ENCODE results near the gene SUPT6H.

SUPT6H gene

DNA sequence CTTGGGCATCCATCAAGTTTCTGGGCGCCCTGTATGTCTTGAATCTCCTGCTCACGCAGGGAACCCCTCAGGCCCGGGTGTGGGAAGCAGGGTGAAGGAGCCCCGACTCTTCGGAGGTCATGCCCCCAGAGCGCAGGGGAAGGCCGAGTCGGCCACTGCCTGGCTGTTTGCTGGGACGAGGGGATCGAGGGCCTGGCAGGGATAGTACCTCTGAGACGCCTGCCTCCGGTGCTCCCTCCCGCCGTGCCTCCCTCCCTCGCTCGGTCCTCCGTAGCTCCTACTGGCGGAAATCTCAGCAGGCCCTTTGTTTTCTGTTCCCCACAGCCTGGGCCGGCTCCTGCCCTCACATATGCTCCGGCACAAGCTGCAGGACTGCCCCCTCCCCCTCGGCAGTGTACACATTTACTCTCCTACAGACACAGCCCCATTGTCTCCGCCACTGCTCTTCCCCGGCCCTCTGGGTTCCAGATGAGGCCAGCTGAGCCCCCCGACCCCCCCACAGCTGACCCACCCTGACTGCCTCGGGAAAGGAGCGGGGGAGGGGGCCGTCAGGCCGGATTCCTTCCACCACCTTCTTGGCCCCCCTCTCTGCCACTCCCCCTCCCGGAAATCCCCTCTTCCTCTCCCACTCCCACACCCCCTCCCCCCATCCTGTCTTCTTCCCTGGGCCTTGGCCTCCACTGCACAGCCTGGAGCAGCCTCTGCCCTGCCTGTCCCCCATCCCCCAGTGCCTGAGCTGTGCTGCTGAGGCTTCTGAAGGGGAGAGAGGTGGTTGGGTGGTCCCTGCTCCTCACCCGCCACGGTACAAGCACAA lies 83.2 kb downstream of the SUPT6H start:
- H3K4me3 ChIP-seq (ENCODE audit: low read depth, low read length), result peak overlapping the region; percentile 89
- TF ChIP-seq CTCF (IDR thresholded peaks at IDR 0.05; ENCODE audit: control insufficient read depth, extremely low read depth, insufficient read depth), result no peak
- no peak for DNase-seq (ENCODE audit: low read depth)

DNA sequence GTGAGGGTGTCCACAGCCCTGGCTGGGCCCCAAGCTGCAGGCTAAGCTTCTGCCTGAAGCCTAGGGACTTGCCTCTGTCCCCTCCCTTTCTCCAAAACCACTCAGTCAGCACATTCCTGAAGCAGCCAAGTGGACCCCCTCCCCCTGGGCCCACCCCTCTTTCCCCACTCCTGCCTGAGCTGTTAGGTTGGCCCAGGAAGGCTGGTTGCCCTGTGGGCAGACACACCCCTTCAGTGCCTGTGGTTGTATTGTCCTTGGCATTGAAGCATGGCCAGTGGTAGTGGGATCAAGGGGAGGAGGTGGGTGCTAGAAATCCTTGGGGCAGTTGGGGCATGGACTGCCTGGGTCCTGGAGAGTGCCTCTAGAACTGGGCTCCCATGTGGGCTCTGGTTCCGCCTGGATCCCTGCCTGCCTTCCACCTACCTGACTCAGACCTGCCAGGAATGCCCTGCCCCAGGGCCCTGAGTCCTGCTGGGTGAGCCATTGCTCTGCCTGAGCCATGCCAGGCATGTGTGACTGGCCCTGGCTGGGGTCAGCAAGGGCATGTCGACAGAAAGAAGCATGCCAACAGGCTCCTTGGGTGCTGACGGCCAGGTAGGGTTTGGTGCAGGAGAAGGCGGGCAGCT lies 83.9 kb downstream of the SUPT6H start:
- DNase-seq (ENCODE audit: low read depth), result no peak
- TF ChIP-seq CTCF (IDR thresholded peaks at IDR 0.05; ENCODE audit: control insufficient read depth, extremely low read depth, insufficient read depth), result no peak
- peak overlapping the region; percentile 89 for H3K4me3 ChIP-seq (ENCODE audit: low read depth, low read length)

DNA sequence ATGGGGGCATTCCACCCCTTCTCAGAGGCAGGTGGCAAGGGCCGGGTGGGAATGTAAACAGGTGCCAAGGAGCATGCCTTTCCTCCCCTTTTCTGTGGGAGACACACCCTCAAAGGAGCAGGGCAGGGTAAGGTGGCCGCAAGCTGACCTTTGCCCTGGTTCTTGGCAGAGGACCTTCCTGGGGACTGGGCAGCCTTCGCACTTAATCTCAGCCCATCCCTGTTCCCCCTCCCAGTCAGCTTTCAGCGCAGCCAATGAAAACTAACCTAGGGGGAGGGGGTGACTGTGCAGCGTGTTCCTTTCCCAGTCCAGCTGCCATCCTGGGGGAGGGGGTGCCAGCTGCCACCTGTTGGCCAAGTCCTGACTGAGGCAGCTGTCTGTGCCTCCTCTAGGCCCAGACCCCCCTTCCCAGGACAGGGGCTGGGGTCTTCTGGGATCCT lies 84.6 kb downstream of the SUPT6H start:
- peak; percentile 91 for DNase-seq (ENCODE audit: low read depth)
- no peak for TF ChIP-seq CTCF (IDR thresholded peaks at IDR 0.05; ENCODE audit: control insufficient read depth, extremely low read depth, insufficient read depth)
- peak overlapping the region; percentile 89 for H3K4me3 ChIP-seq (ENCODE audit: low read depth, low read length)

DNA sequence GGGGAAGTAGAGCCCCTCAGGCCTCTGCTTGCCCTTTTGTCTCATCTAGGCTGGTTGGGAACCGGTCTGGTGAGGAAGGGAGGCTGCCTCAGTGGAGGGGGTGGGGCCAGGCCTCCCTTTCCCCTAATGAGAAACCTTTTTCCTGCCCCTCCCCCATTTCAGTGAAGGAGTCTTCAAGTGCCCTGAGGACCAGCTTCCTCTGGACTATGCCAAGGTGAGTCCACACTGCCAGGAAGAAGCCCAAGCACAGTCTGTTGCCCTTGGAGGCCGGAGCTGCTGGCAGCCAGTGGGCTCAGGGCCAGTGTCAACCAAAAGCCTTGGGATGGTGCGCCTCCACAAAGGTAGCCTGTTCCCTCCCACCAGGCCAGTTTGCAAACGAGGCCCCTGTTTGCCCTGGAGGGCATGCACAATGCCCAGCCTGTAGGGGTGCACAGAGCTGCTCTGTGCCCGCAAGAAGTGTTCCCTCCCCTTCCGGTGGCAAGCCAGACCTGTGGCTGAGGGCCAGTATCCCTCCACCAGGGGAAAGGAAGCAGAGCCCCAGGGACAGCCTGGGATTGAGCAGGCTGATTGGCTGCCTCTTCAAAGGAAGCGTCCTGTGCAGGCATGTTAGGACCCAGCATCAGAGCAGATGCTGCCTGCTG lies 85.2 kb downstream of the SUPT6H start:
- DNase-seq (ENCODE audit: low read depth), result peak; percentile 98
- TF ChIP-seq CTCF (IDR thresholded peaks at IDR 0.05; ENCODE audit: control insufficient read depth, extremely low read depth, insufficient read depth), result no peak
- H3K4me3 ChIP-seq (ENCODE audit: low read depth, low read length), result peak overlapping the region; percentile 89

DNA sequence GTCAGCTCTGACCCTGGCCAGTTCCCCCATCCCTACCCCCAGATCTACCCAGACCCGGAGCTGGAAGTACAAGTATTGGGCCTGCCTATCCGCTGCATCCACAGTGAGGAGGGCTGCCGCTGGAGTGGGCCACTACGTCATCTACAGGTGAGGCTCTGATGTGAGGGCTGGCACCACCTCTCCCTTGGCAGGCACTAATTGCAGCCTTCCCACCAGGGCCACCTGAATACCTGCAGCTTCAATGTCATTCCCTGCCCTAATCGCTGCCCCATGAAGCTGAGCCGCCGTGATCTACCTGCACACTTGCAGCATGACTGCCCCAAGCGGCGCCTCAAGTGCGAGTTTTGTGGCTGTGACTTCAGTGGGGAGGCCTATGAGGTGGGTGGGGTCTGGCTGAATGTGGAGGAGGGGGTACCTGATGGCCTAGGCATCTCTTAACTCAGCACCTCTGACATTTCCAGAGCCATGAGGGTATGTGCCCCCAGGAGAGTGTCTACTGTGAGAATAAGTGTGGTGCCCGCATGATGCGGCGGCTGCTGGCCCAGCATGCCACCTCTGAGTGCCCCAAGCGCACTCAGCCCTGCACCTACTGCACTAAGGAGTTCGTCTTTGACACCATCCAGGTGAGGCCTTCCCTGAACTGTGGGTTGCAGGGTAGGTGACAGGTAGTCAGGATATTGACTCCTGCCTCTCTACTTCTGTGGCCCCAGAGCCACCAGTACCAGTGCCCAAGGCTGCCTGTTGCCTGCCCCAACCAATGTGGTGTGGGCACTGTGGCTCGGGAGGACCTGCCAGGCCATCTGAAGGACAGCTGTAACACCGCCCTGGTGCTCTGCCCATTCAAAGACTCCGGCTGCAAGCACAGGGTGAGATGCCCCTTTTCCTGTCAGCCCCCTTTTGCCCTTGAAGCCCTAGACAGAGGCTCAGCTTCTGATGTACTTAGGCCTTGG lies 86.1 kb downstream of the SUPT6H start:
- peak overlapping the region; percentile 89 for H3K4me3 ChIP-seq (ENCODE audit: low read depth, low read length)
- no peak for DNase-seq (ENCODE audit: low read depth)
- TF ChIP-seq CTCF (IDR thresholded peaks at IDR 0.05; ENCODE audit: control insufficient read depth, extremely low read depth, insufficient read depth), result no peak

DNA sequence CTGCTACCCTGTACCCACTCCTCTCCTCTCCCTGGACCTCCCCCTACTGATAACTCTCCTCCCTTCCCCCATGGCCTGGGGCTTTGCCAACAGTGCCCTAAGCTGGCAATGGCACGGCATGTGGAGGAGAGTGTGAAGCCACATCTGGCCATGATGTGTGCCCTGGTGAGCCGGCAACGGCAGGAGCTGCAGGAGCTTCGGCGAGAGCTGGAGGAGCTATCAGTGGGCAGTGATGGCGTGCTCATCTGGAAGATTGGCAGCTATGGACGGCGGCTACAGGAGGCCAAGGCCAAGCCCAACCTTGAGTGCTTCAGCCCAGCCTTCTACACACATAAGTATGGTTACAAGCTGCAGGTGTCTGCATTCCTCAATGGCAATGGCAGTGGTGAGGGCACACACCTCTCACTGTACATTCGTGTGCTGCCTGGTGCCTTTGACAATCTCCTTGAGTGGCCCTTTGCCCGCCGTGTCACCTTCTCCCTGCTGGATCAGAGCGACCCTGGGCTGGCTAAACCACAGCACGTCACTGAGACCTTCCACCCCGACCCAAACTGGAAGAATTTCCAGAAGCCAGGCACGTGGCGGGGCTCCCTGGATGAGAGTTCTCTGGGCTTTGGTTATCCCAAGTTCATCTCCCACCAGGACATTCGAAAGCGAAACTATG lies 87.0 kb downstream of the SUPT6H start:
- no peak for TF ChIP-seq CTCF (IDR thresholded peaks at IDR 0.05; ENCODE audit: control insufficient read depth, extremely low read depth, insufficient read depth)
- no peak for DNase-seq (ENCODE audit: low read depth)
- no peak overlapping the region for H3K4me3 ChIP-seq (ENCODE audit: low read depth, low read length)
